ENCODE measurements around the gene KLHL29. TPM values are rescaled to one million over a fixed set of nuclear protein-coding genes. Genes with fewer than 3 reads are reported as not detected.

The KLHL29 gene
- total and polyA plus RNA-seq, 2 donors (not counting 1 experiment from before 2014, with no cell fraction given): 1.3 to 3.4 TPM

- Histone ChIP-seq H3K4me3 (ENCODE audit: control extremely low read depth in 1 of 5, extremely low read depth in 1 of 5, insufficient read depth in 1 of 5, low read depth in 2 of 5, low read length in 4 of 5) (no peak overlapping the region), H3K79me2 (ENCODE audit: control insufficient read depth, insufficient read depth, low read length) (no peaks in the 10 kb centered on the region), H2AFZ (ENCODE audit: insufficient read depth, low read depth, low read length, poor library complexity, severe bottlenecking) (no peak overlapping the region), H3K27me3 (replicated peaks in 1 of 4; ENCODE audit: control extremely low read depth in 1 of 4, control insufficient read depth in 3 of 4, insufficient read depth in 4 of 4, low read length in 3 of 4) (peaks cover 0 to 3% (median 0%) of the 10 kb centered on the region in 4 experiments), H4K20me1 (ENCODE audit: control insufficient read depth, insufficient read depth, low read length, poor library complexity, severe bottlenecking) (no peaks in the 10 kb centered on the region), H3K4me1 (ENCODE audit: control insufficient read depth in 2 of 2, insufficient read depth in 2 of 2, low read length in 2 of 2) (no peaks in the 10 kb centered on the region), H3K4me2 (replicated peaks; ENCODE audit: low read depth, low read length, poor library complexity, severe bottlenecking) (no peak overlapping the region), H3K36me3 (replicated peaks in 1 of 2; ENCODE audit: control extremely low read depth in 1 of 2, control insufficient read depth in 1 of 2, extremely low read depth in 1 of 2, insufficient read depth in 2 of 2, low read length in 1 of 2) (no peaks in the 10 kb centered on the region), H3K9ac (ENCODE audit: low read length) (no peak overlapping the region), H3K27ac (ENCODE audit: low read length in 2 of 2) (no peak overlapping the region), H3K9me3 (ENCODE audit: control extremely low read depth in 1 of 3, control insufficient read depth in 2 of 3, insufficient read depth in 1 of 3, low read length in 2 of 3) (no peaks in the 10 kb centered on the region)
- intact Hi-C loops (cut with micrococcal nuclease): no loop called here
- DNase-seq (no peak), ATAC-seq (ENCODE audit: low read depth) (no peak)
- Mint-ChIP-seq H3K4me3 (no peak overlapping the region), H3K27ac (no peak overlapping the region), H3K4me1 (no peaks in the 10 kb centered on the region), H3K27me3 (peaks cover 9% of the 10 kb centered on the region), H3K9me3 (ENCODE audit: insufficient read depth) (no peaks in the 10 kb centered on the region)
- CTCF ChIA-PET: no interaction called here
- TF ChIP-seq CTCF (IDR thresholded peaks at IDR 0.05) (no peak), EZH2 (IDR thresholded peaks at IDR 0.05; ENCODE audit: borderline replicate concordance, insufficient read depth, low read depth, low read length, poor library complexity, severe bottlenecking) (no peak)
- WGBS (ENCODE audit: insufficient coverage): 73% methylated on average over 17 of the region's 17 CpGs
- POLR2A ChIA-PET: no interaction called here
Measured at GRCh38 chr2:23478087-23478932, 93.3 kb downstream of the KLHL29 start.

- intact Hi-C loops (cut with micrococcal nuclease): no loop called here
- Histone ChIP-seq H3K36me3 (replicated peaks in 1 of 2; ENCODE audit: control extremely low read depth in 1 of 2, control insufficient read depth in 1 of 2, extremely low read depth in 1 of 2, insufficient read depth in 2 of 2, low read length in 1 of 2) (no peaks in the 10 kb centered on the region), H3K4me3 (ENCODE audit: control extremely low read depth in 1 of 5, extremely low read depth in 1 of 5, insufficient read depth in 1 of 5, low read depth in 2 of 5, low read length in 4 of 5) (no peak overlapping the region), H3K9me3 (ENCODE audit: control extremely low read depth in 1 of 3, control insufficient read depth in 2 of 3, insufficient read depth in 1 of 3, low read length in 2 of 3) (no peaks in the 10 kb centered on the region), H3K79me2 (ENCODE audit: control insufficient read depth, insufficient read depth, low read length) (no peaks in the 10 kb centered on the region), H3K27me3 (replicated peaks in 1 of 4; ENCODE audit: control extremely low read depth in 1 of 4, control insufficient read depth in 3 of 4, insufficient read depth in 4 of 4, low read length in 3 of 4) (no peaks in the 10 kb centered on the region), H2AFZ (ENCODE audit: insufficient read depth, low read depth, low read length, poor library complexity, severe bottlenecking) (no peak overlapping the region), H3K27ac (ENCODE audit: low read length in 2 of 2) (no peak overlapping the region), H3K9ac (ENCODE audit: low read length) (no peak overlapping the region), H3K4me2 (replicated peaks; ENCODE audit: low read depth, low read length, poor library complexity, severe bottlenecking) (no peak overlapping the region), H3K4me1 (ENCODE audit: control insufficient read depth in 2 of 2, insufficient read depth in 2 of 2, low read length in 2 of 2) (no peaks in the 10 kb centered on the region), H4K20me1 (ENCODE audit: control insufficient read depth, insufficient read depth, low read length, poor library complexity, severe bottlenecking) (no peaks in the 10 kb centered on the region)
- 64% methylated on average over 20 of the region's 20 CpGs for WGBS (ENCODE audit: insufficient coverage)
- no peaks in the 10 kb centered on the region for H3K4me1 Mint-ChIP-seq
- no peaks in the 10 kb centered on the region for H3K9me3 Mint-ChIP-seq (ENCODE audit: insufficient read depth)
- H3K27me3 Mint-ChIP-seq: peaks cover 9% of the 10 kb centered on the region
- H3K27ac Mint-ChIP-seq: no peak overlapping the region
- ChIA-PET CTCF (no interaction called here), POLR2A (no interaction called here)
- no peak overlapping the region for H3K4me3 Mint-ChIP-seq
- ATAC-seq (ENCODE audit: low read depth): no peak
- TF ChIP-seq CTCF (IDR thresholded peaks at IDR 0.05) (no peak), EZH2 (IDR thresholded peaks at IDR 0.05; ENCODE audit: borderline replicate concordance, insufficient read depth, low read depth, low read length, poor library complexity, severe bottlenecking) (no peak)
- no peak for DNase-seq
Measured at GRCh38 chr2:23478933-23479683, 94.1 kb downstream of the KLHL29 start.

Measured in B cell (primary cell).